Measurements from ENCODE around the gene ADIPOQ. TPM values are rescaled to one million over a fixed set of nuclear protein-coding genes. Genes with fewer than 3 reads are reported as not detected.
A peak's percentile ranks its signal among the peaks of the same experiment; 100 is the strongest.

ADIPOQ gene
- total RNA-seq, 1 donor from 2014 or later: 0.15 TPM

DNA sequence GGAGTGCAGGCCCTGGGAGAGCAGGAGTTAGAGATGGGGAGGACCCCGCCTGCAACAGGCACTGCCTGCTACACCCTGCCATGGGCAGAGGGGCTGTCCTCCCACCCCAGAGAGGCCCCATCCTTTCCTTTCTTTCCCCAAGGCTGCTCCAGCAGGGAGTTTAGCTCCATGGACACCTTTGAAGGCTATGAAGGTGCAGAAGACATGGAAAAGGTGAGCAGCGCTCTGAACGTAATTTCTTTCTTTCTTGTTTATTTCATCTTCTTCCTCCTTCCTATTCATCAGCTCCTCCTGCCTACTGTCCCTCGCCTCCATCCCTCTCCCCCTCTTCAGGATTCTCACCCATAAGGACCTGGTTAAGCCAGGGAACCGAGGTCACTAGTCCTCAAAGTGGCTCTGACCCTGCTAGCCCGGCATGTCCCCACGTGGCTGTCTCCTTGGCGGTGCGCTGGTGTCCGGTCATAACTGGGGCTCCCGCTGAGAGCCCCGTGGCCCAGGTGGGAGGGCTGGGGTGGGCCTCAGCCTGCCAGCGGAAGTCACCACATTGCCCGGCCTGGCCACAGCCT is 16.0 kb upstream of the ADIPOQ start:
- Mint-ChIP-seq H3K36me3 (ENCODE audit: unreplicated experiment) (no peaks in the 10 kb centered on the region), H3K4me1 (ENCODE audit: low read depth, unreplicated experiment) (peaks cover 18% of the 10 kb centered on the region), H3K27me3 (ENCODE audit: unreplicated experiment) (peaks cover 7% of the 10 kb centered on the region), H3K9me3 (ENCODE audit: unreplicated experiment) (peaks cover 8% of the 10 kb centered on the region), H3K27ac (ENCODE audit: unreplicated experiment) (no peak overlapping the region), H3K4me3 (ENCODE audit: unreplicated experiment) (peak overlapping the region; percentile 88)
- no peak for DNase-seq
- TF ChIP-seq, protein P1, sequence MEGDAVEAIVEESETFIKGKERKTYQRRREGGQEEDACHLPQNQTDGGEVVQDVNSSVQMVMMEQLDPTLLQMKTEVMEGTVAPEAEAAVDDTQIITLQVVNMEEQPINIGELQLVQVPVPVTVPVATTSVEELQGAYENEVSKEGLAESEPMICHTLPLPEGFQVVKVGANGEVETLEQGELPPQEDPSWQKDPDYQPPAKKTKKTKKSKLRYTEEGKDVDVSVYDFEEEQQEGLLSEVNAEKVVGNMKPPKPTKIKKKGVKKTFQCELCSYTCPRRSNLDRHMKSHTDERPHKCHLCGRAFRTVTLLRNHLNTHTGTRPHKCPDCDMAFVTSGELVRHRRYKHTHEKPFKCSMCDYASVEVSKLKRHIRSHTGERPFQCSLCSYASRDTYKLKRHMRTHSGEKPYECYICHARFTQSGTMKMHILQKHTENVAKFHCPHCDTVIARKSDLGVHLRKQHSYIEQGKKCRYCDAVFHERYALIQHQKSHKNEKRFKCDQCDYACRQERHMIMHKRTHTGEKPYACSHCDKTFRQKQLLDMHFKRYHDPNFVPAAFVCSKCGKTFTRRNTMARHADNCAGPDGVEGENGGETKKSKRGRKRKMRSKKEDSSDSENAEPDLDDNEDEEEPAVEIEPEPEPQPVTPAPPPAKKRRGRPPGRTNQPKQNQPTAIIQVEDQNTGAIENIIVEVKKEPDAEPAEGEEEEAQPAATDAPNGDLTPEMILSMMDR (IDR thresholded peaks at IDR 0.05; ENCODE audit: partially characterized antibody, unreplicated experiment): no peak

DNA sequence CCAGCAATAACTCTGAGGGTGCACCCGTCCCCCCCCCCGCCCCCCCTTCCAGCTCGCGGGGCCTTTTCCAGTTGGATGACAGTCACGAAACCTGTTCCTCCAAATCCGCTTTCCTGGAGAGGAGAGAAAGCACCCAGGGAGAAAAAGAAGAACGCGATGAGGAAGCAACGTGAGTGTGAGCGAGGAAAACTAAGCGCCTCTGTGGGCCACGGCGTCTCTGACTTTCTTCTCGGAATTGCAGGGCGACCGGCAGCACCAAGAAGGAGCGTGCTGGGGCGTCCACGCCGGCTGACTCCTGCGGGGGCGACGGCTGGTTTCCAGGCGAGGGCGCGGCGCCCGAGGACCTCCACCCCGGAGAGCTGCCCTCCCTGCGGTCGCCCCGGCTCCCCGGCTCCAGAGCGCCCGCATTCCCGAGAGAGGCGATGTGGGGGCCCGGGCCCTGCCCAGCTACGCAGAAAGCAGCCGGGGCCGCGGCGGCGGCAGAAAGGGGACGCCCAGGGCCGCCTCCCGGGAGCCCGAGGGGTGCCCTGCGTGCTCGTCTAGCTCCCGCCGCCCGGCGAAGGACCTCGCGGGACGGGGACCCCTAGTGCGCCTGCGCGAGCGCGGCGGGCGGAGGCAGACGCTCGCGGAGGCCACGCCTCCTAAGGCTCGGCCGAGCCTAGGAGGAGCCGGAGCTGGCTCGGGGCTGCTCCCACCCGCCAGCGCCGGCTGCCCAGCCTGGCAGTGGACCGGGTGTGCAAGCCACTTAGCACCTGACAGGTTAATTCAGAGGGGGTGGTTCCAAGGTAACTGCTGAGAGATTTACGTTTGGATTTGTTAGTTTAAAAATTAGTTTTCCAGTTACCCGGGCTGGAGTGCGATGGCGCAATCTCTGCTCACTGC is 15.3 kb upstream of the ADIPOQ start:
- Mint-ChIP-seq H3K27ac (ENCODE audit: unreplicated experiment) (no peak overlapping the region), H3K4me1 (ENCODE audit: low read depth, unreplicated experiment) (peaks cover 18% of the 10 kb centered on the region), H3K4me3 (ENCODE audit: unreplicated experiment) (peak overlapping the region; percentile 88), H3K9me3 (ENCODE audit: unreplicated experiment) (peaks cover 8% of the 10 kb centered on the region), H3K27me3 (ENCODE audit: unreplicated experiment) (peaks cover 7% of the 10 kb centered on the region), H3K36me3 (ENCODE audit: unreplicated experiment) (no peaks in the 10 kb centered on the region)
- TF ChIP-seq, protein P1 (IDR thresholded peaks at IDR 0.05; ENCODE audit: partially characterized antibody, unreplicated experiment): no peak
- DNase-seq: peak; percentile 89

DNA sequence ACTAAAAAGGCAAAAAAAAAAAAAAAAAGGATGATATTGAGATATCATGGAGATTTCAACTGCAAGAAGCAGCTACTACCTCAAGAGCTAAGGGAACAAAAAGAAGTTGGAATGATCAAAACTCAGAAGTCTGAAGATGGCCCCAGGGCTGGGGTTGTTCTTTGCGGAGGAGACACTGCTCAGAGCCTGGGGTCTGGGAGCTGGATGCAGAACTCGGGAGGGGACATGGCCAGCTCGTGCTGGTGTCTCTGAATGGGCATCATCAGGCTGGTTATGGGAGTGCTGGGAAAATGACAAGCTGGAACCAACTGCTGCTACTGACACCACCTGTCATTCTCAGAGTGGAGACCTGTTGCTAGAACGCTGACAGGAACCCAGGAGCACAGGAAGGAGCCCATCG is 14.2 kb upstream of the ADIPOQ start:
- peaks cover 7% of the 10 kb centered on the region for H3K27me3 Mint-ChIP-seq (ENCODE audit: unreplicated experiment)

DNA sequence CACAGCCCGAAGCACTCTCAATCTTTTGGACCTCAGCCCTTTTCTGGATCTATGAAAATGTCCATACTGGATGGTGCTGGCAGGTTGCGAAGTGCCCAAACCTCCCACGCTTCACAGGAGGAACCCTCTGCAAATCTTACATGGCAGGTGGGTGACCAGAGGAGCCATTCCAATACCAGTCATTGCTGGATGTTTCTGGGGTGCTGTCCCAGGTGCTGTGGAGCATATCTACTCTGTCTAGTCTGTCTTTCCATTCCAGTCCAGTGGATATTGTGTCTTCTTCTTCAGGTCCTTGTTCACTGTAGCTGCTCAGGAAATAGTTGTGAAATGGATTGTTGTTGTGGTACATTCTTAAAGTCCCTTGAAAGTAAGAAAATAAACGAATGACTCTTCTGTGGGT is 10.7 kb upstream of the ADIPOQ start:
- Mint-ChIP-seq H3K4me1 (ENCODE audit: low read depth, unreplicated experiment) (no peaks in the 10 kb centered on the region), H3K27me3 (ENCODE audit: unreplicated experiment) (peaks cover 3% of the 10 kb centered on the region), H3K27ac (ENCODE audit: unreplicated experiment) (no peak overlapping the region)

More for the DNA sequence above, 14.2 kb upstream of the ADIPOQ start:
- Mint-ChIP-seq H3K36me3 (ENCODE audit: unreplicated experiment) (no peaks in the 10 kb centered on the region), H3K9me3 (ENCODE audit: unreplicated experiment) (peaks cover 8% of the 10 kb centered on the region), H3K27ac (ENCODE audit: unreplicated experiment) (no peak overlapping the region), H3K4me3 (ENCODE audit: unreplicated experiment) (no peak overlapping the region), H3K4me1 (ENCODE audit: low read depth, unreplicated experiment) (peaks cover 18% of the 10 kb centered on the region)
- TF ChIP-seq, protein P1 (IDR thresholded peaks at IDR 0.05; ENCODE audit: partially characterized antibody, unreplicated experiment): no peak
- DNase-seq: no peak

More for the DNA sequence above, 10.7 kb upstream of the ADIPOQ start:
- Mint-ChIP-seq H3K9me3 (ENCODE audit: unreplicated experiment) (peaks cover 6% of the 10 kb centered on the region), H3K4me3 (ENCODE audit: unreplicated experiment) (no peak overlapping the region), H3K36me3 (ENCODE audit: unreplicated experiment) (no peaks in the 10 kb centered on the region)
- DNase-seq: no peak
- TF ChIP-seq, protein P1 (IDR thresholded peaks at IDR 0.05; ENCODE audit: partially characterized antibody, unreplicated experiment): no peak

All from glutamatergic neuron (in vitro differentiated cells).